HepG2 (cell line): ENCODE data around the gene RNASE8. TPM values are rescaled to one million over a fixed set of nuclear protein-coding genes. Genes with fewer than 3 reads are reported as not detected.
A peak's percentile ranks its signal among the peaks of the same experiment; 100 is the strongest.

Experiments used
- ATAC-seq: fragments of 200-7000 bp; cut with Tn5 transposase; 3 replicates; pipeline ENCODE4 v1.9.1; 2020; ENCODE audit warnings: mild to moderate bottlenecking, moderate library complexity
- BruUV-seq: library from RNA; stranded (reverse); fragments of 400-500 nt; replicated peaks from 2 replicates; lab custom pipeline; 2021; lab: Mats Ljungman, UMichigan
- CTCF ChIA-PET: fragments of 300-600 bp; formaldehyde crosslinking; extraction: SDS; loops from one replicate; lab custom pipeline; 2021; ENCODE audit warnings: low total read pairs, inconsistent platforms, low intra/inter-chr PET ratio; lab: Yijun Ruan, JAX
- POLR2A ChIA-PET: fragments of 350-600 bp; sonication (Branson Sonifier 250); formaldehyde crosslinking; loops from one replicate; lab custom pipeline; 2020; ENCODE audit warnings: antibody characterized with exemption, inconsistent platforms; lab: Yijun Ruan, JAX
- DNase-seq: peaks from one replicate; pipeline ENCODE4 v3.0.0-alpha.2; 2015; ENCODE audit warnings: low spot score
- FAIRE-seq: peaks from 3 replicates; lab custom pipeline; 2011; peaks lifted over from hg19 to GRCh38; lab: Jason Lieb, UNC
- H2AFZ ChIP-seq: one replicate; pipeline ENCODE4 v1.6.1; 2011; ENCODE audit warnings: low read length, inconsistent platforms
- H3K27ac ChIP-seq: fragments of 300-600 bp; 3 replicates; pipeline ENCODE4 v1.8.0; 2011; ENCODE audit warnings: mixed run types, mild to moderate bottlenecking, mixed read lengths, low read length, inconsistent platforms; ENCODE audit not compliant: insufficient read depth; ENCODE audit errors: extremely low read length
- H3K27me3 ChIP-seq, 2 experiments: fragments of 200-600 bp in 1 of 2; 2 replicates in 1 of 2; 3 replicates in 1 of 2; pipeline versions ENCODE4 v1.6.0 to v1.8.0; 2011; ENCODE audit warnings: low read length in 2 of 2, mild to moderate bottlenecking in 2 of 2, moderate library complexity in 2 of 2, inconsistent platforms in 1 of 2; ENCODE audit not compliant: insufficient read depth in 2 of 2, control insufficient read depth in 1 of 2
- H3K36me3 ChIP-seq, 2 experiments: fragments of 200-600 bp in 1 of 2; replicated peaks in 1 of 2; 2 replicates in 1 of 2; 3 replicates in 1 of 2; pipeline versions ENCODE4 v1.5.1 to v1.8.0; 2011; ENCODE audit warnings: low read length in 2 of 2, inconsistent platforms in 1 of 2; ENCODE audit not compliant: insufficient read depth in 2 of 2, control insufficient read depth in 1 of 2
- H3K4me1 ChIP-seq: 2 replicates; pipeline ENCODE4 v1.5.1; 2012; ENCODE audit warnings: low read length, inconsistent platforms; ENCODE audit not compliant: insufficient read depth
- H3K4me2 ChIP-seq: 2 replicates; pipeline ENCODE4 v1.6.0; 2011; ENCODE audit warnings: low read depth, low read length, inconsistent platforms
- H3K4me3 ChIP-seq, 3 experiments: fragments of 200-600 bp in 1 of 3; sonication (generic), shearing (Covaris generic) in 1 of 3; replicated peaks in 1 of 3; 2 replicates each; pipeline ENCODE4 v1.5.1; 2011 to 2016; ENCODE audit warnings: low read length in 3 of 3, inconsistent platforms in 2 of 3, low read depth in 2 of 3, mild to moderate bottlenecking in 2 of 3, control low read depth in 1 of 3, mixed read lengths in 1 of 3; ENCODE audit not compliant: insufficient read depth in 1 of 3
- H3K79me2 ChIP-seq: one replicate; pipeline ENCODE4 v1.6.1; 2011; ENCODE audit warnings: low read length, inconsistent platforms; ENCODE audit not compliant: insufficient read depth
- H3K9ac ChIP-seq: 2 replicates; pipeline ENCODE4 v1.6.0; 2011; ENCODE audit warnings: mild to moderate bottlenecking, low read depth, low read length, inconsistent platforms; ENCODE audit not compliant: insufficient read depth
- H3K9me3 ChIP-seq: 2 replicates; pipeline ENCODE4 v1.5.1; 2012; ENCODE audit warnings: mild to moderate bottlenecking, low read length
- H4K20me1 ChIP-seq: 2 replicates; pipeline ENCODE4 v1.6.0; 2011; ENCODE audit warnings: inconsistent platforms, mild to moderate bottlenecking, low read length, moderate library complexity; ENCODE audit not compliant: insufficient read depth
- CEBPB ChIP-seq: IDR thresholded peaks from 2 replicates; pipeline ENCODE4 v1.6.1; 2011; ENCODE audit warnings: low read depth, low read length, improper control_type of control experiment, borderline replicate concordance
- DMTF1 ChIP-seq: sonication (generic); formaldehyde crosslinking; IDR thresholded peaks from 2 replicates; pipeline ENCODE4 v1.4.0; 2020; ENCODE audit warnings: mild to moderate bottlenecking, missing genetic modification reagents
- FIP1L1 ChIP-seq: fragments of 200-400 bp; formaldehyde crosslinking; IDR thresholded peaks from 2 replicates; pipeline ENCODE4 v1.6.1; 2018; ENCODE audit warnings: low read depth, mild to moderate bottlenecking, low read length, moderate library complexity, borderline replicate concordance; ENCODE audit not compliant: insufficient read depth
- ISL2 ChIP-seq: sonication (generic); formaldehyde crosslinking; IDR thresholded peaks from 2 replicates; pipeline ENCODE4 v1.5.0; 2020; ENCODE audit warnings: missing genetic modification reagents
- KDM2A ChIP-seq: sonication (generic); formaldehyde crosslinking; IDR thresholded peaks from 2 replicates; pipeline ENCODE4 v1.4.0; 2020; ENCODE audit warnings: low read depth, missing genetic modification reagents, borderline replicate concordance
- KDM5B ChIP-seq: sonication (generic); formaldehyde crosslinking; IDR thresholded peaks from 2 replicates; pipeline ENCODE4 v1.4.0; 2020; ENCODE audit warnings: missing genetic modification reagents, mild to moderate bottlenecking, borderline replicate concordance
- MIXL1 ChIP-seq: IDR thresholded peaks from 2 replicates; pipeline ENCODE4 v1.6.1; 2016
- MXD4 ChIP-seq: IDR thresholded peaks from 2 replicates; pipeline ENCODE4 v1.6.1; 2016; ENCODE audit warnings: mild to moderate bottlenecking, missing biosample characterization, missing genetic modification reagents
- NFE2 ChIP-seq: sonication (generic); formaldehyde crosslinking; IDR thresholded peaks from 2 replicates; pipeline ENCODE4 v1.4.0; 2020; ENCODE audit warnings: missing genetic modification reagents
- NFIB ChIP-seq: sonication (generic); formaldehyde crosslinking; IDR thresholded peaks from 2 replicates; pipeline ENCODE4 v1.9.0; 2021; ENCODE audit warnings: missing genetic modification reagents, mild to moderate bottlenecking, borderline replicate concordance
- NFKB2 ChIP-seq: sonication (generic); formaldehyde crosslinking; IDR thresholded peaks from 2 replicates; pipeline ENCODE4 v1.4.0; 2020; ENCODE audit warnings: missing genetic modification reagents, borderline replicate concordance
- SAP130 ChIP-seq: IDR thresholded peaks from 2 replicates; pipeline ENCODE4 v1.6.1; 2016; ENCODE audit warnings: low read depth
- TMF1 ChIP-seq: sonication (generic); formaldehyde crosslinking; IDR thresholded peaks from 2 replicates; pipeline ENCODE4 v1.8.1; 2022; ENCODE audit warnings: low read depth, missing genetic modification reagents
- ZNF383 ChIP-seq: sonication (generic); formaldehyde crosslinking; IDR thresholded peaks from 2 replicates; pipeline ENCODE4 v1.4.0; 2020; ENCODE audit warnings: missing genetic modification reagents, mild to moderate bottlenecking, borderline replicate concordance
- ZNF766 ChIP-seq: sonication (generic); formaldehyde crosslinking; IDR thresholded peaks from 2 replicates; pipeline ENCODE4 v1.5.0; 2020; ENCODE audit warnings: missing genetic modification reagents, borderline replicate concordance
- ZSCAN21 ChIP-seq: sonication (generic); formaldehyde crosslinking; IDR thresholded peaks from 2 replicates; pipeline ENCODE4 v1.8.0; 2022; ENCODE audit warnings: mild to moderate bottlenecking, missing genetic modification reagents, moderate library complexity, borderline replicate concordance
- WGBS: methylation state at CpG from one replicate; pipeline ENCODE4 v1.1.6; 2017; ENCODE audit warnings: low lambda C conversion rate; 5-methylcytosine and 5-hydroxymethylcytosine counted together
- in situ Hi-C: cut with HindIII; loops from 2 replicates; pipeline ENCODE4 v1.10.0; 2017; ENCODE audit warnings: low pct_unique_long_range_greater_than_20kb; ENCODE audit not compliant: extremely low pct_ligation_motif_present
- intact Hi-C: fragments of 100-400 bp; cut with micrococcal nuclease; formaldehyde crosslinking; loops from one replicate; pipeline ENCODE4 v1.10.0; 2022; ENCODE audit not compliant: unreplicated experiment
- polyA plus RNA-seq, 8 experiments: library from polyadenylated mRNA; depleted of rRNA in 3 of 8; stranded (reverse) in 7 of 8; unstranded in 1 of 8; fragments of >200 nt; fragmentation: Illumina TruSeq in 4 of 8; extraction: Trizol in 4 of 8; gene quantifications; 2 replicates each; pipeline versions ENCODE4 v1.2.1 to v1.2.3, GENCODE V29; 2011 to 2016; ENCODE audit warnings: low read depth in 4 of 8, missing spikeins in 1 of 8, mixed read lengths in 1 of 8; ENCODE audit not compliant: insufficient read depth in 1 of 8
- total RNA-seq, 5 experiments: library from RNA; depleted of rRNA; stranded (reverse); fragments of >200 nt; fragmentation: Illumina TruSeq; extraction: Trizol; gene quantifications; 2 replicates each; pipeline ENCODE4 v1.2.3, GENCODE V29; 2016; ENCODE audit warnings: low read depth in 1 of 5
- TF ChIP-seq, protein P1 (sequence below): sonication (generic); formaldehyde crosslinking; IDR thresholded peaks from 2 replicates; pipeline ENCODE4; 2020; ENCODE audit warnings: missing genetic modification reagents, mild to moderate bottlenecking, borderline replicate concordance

The RNASE8 gene
- total and polyA plus RNA-seq, 2 of the 13 experiments (the other 11 are each of a cell fraction or from before 2014, with no cell fraction given), result not detected

DNA sequence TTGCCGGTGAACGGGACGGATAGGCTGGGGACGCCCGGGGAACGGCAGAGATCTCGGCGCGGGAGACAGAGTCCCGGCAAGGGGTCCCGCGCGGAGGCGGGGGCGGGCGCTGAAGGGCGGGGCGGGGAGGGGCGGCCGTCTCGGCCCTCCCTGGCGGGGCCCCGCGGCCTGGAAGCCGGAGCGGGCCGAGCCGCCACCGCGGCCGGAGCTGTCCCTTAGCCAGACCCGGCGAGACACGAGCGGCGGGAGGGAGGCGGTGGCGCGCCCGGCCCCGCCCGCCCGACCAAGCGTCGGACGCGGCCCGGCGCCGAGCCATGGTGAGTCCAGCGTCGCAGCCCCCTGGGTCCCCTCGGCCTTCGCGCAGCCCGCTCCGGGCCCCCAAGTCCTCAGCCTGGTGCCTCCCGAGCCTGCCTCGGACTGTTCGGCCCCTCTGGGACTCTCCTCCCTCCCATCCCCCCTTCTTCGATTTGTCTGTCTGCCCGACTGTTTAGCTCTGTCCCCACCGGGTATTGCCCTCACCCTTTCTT is 12.5 kb downstream of the RNASE8 start, which contains the start of gene ARHGEF40 (continued):
- TF ChIP-seq DMTF1 (CRISPR knock-in tag) (no peak), ZNF383 (CRISPR knock-in tag) (no peak), KDM5B (CRISPR knock-in tag) (0 out of 2 replicates have a peak, but pooled peaks have one; percentile 7), ZNF766 (CRISPR knock-in tag) (0 out of 2 replicates have a peak, but pooled peaks have one; percentile 25), ZSCAN21 (CRISPR knock-in tag) (peak; percentile 60; the same call in 1 of the 2 replicates)

GRCh38 chr14:21070610-21071224 is 13.1 kb downstream of the RNASE8 start:
- peak overlapping the region; percentile 80 for H3K9ac ChIP-seq
- peak; percentile 69 for DNase-seq
- peak overlapping the region; percentile 87 for H3K4me2 ChIP-seq
- H3K79me2 ChIP-seq, result peaks cover 6% of the 10 kb centered on the region
- H3K4me1 ChIP-seq, result peaks cover 56% of the 10 kb centered on the region
- TSS peak; percentile 46 for BruUV-seq
- no peak for FAIRE-seq
- ChIA-PET CTCF (interaction anchor here (5.8 to 7.5 kb wide), 4 partner anchors 19 to 56 kb away, joined by 35 to 135 read pairs (median 60); no protein-coding TSS in a partner anchor), POLR2A (interaction anchor here (0.6 to 6.7 kb wide), 25 partner anchors 9 to 728 kb away, joined by 3 to 141 read pairs (median 13); partner anchors contain the start of genes NDRG2, PIP4P1, RNASE4 and RNASE8)
- ATAC-seq, result peak; percentile 37
- H3K4me3 ChIP-seq, result peak overlapping the region; percentile 86 to 90 (median 87)
- WGBS, result under 1% methylated on average over 19 of the region's 23 CpGs
- H3K36me3 ChIP-seq, result peaks cover 9 to 17% of the 10 kb centered on the region in 2 experiments
- H3K9me3 ChIP-seq, result no peaks in the 10 kb centered on the region
- H3K27me3 ChIP-seq, result peaks cover 0 to 7% of the 10 kb centered on the region in 2 experiments; a peak in 1 of 5 replicates
- intact Hi-C loops, result loop anchor here (1.0 kb wide), 1 partner anchor 56 kb away; no protein-coding TSS in a partner anchor
- peak overlapping the region; percentile 77 for H3K27ac ChIP-seq
- in situ Hi-C loops, result no loop called here
- H2AFZ ChIP-seq, result no peak overlapping the region
- H4K20me1 ChIP-seq, result no peaks in the 10 kb centered on the region
- TF ChIP-seq TMF1 (CRISPR knock-in tag) (no peak), SAP130 (peak; percentile 65), NFKB2 (no peak), FIP1L1 (no peak), NFIB (CRISPR knock-in tag) (no peak), MXD4 (no peak), CEBPB (no peak), ISL2 (peak; percentile 38; the same call in 1 of the 2 replicates), NFE2 (CRISPR knock-in tag) (no peak), MIXL1 (CRISPR knock-in tag) (no peak), KDM2A (CRISPR knock-in tag) (0 out of 2 replicates have a peak, but pooled peaks have one; percentile 13)
- TF ChIP-seq, protein P1, sequence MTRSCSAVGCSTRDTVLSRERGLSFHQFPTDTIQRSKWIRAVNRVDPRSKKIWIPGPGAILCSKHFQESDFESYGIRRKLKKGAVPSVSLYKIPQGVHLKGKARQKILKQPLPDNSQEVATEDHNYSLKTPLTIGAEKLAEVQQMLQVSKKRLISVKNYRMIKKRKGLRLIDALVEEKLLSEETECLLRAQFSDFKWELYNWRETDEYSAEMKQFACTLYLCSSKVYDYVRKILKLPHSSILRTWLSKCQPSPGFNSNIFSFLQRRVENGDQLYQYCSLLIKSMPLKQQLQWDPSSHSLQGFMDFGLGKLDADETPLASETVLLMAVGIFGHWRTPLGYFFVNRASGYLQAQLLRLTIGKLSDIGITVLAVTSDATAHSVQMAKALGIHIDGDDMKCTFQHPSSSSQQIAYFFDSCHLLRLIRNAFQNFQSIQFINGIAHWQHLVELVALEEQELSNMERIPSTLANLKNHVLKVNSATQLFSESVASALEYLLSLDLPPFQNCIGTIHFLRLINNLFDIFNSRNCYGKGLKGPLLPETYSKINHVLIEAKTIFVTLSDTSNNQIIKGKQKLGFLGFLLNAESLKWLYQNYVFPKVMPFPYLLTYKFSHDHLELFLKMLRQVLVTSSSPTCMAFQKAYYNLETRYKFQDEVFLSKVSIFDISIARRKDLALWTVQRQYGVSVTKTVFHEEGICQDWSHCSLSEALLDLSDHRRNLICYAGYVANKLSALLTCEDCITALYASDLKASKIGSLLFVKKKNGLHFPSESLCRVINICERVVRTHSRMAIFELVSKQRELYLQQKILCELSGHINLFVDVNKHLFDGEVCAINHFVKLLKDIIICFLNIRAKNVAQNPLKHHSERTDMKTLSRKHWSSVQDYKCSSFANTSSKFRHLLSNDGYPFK (CRISPR knock-in tag), result peak; percentile 85
